ENCODE measurements around the gene DNAJB6.

The DNAJB6 gene

GRCh38 chr7:157336383-157337315 is at the start of gene DNAJB6:
Gene DNAJB6 (plus strand): TSS chr7:157337004. CDS start chr7:157358573, 21,569 bp downstream.
- peak; percentile 94 for DNase-seq (ENCODE audit: low read depth)

GRCh38 chr7:157291404-157292080 is 45.3 kb upstream of the DNAJB6 start:
- DNase-seq (ENCODE audit: low read depth), result no peak

DNA sequence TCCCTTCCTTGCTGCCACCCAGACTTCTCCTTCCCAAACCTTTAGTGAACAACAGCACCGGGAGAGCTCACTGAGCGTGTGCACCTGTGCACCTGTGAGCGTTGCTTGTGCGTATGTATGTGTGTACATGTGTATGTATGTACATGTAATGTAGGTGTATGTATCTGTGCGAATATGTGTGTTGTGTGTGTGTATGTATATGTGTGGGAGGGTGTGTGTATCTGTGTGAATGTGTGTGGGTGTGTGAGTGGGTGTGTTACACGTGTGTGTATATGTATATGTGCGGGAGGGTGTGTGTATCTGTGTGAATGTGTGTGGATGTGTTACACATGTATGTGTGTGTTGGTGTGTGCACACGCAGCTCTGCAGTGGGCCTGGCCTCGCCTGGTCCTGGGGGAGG is 44.5 kb upstream of the DNAJB6 start:
- DNase-seq (ENCODE audit: low read depth), result no peak

- no peak for DNase-seq (ENCODE audit: low read depth)
Measured at GRCh38 chr7:157292770-157293412, 43.9 kb upstream of the DNAJB6 start.

DNA sequence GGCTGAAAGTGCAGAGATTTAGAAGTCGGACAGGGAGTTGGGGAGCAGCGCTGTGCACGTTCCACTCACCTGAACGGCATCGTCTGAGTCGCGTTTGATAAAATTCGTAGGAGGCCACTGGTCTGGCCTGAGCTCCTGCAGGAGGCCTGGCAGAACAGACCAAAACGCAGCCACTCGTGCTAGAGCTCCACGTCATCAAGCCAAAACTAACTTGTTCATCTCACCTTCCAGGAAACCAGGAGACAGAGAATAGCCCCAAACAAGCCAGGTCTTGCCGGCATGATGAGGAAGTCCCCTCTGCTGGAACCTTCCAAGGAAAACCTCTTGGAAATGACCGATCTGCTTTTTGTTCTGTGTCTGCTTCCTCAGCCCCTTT is 43.4 kb upstream of the DNAJB6 start:
- no peak for DNase-seq (ENCODE audit: low read depth)

- no peak for DNase-seq (ENCODE audit: low read depth)
Measured at GRCh38 chr7:157294773-157295172, 42.0 kb upstream of the DNAJB6 start.

GRCh38 chr7:157295338-157295737 is 41.5 kb upstream of the DNAJB6 start:
- DNase-seq (ENCODE audit: low read depth), result no peak

DNA sequence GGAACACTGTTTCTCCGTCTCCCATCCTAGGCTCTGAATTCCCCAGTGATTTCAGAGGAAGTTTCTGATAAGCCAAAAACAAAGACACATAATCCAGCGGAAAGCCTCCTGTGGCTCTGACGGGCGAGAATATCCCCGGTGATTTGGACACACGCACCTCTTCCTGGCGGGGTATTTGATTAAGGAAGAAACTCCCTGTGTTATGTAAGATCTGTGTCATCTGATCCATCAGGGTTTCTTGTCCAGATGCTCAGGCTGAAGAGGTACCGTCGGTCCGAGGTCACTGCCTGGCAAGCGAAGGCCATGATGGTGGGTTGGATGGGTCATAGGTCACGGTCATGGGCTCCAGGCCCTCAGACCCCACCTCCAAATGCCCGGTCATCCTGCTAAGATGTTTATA is 39.6 kb upstream of the DNAJB6 start:
- DNase-seq (ENCODE audit: low read depth), result no peak

GRCh38 chr7:157299317-157299612 is 37.5 kb upstream of the DNAJB6 start:
- DNase-seq (ENCODE audit: low read depth), result no peak

GRCh38 chr7:157299613-157300368 is 37.0 kb upstream of the DNAJB6 start:
- no peak for DNase-seq (ENCODE audit: low read depth)

DNA sequence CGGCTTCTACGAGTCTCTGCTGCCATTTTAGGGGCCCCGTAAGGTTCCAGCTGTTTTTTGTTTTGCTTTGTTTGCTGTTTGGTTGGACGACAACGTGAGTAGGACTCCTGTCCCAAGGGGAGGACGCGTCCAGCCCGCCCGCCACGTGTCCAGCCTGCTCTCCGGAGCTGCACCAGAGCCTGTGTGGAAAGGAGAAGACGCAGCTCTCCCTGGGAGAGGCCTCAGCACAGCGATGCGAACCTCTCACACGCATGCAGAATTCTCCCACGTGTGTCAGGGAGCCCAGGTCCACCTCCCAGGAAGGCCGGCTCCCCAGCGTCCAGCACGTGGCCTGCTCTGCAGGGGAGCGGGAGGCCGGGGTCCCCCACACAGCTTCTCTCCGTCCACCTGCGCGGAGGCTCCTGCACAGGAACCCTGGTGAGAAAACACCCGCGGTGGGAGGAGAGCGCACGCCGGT is 36.4 kb upstream of the DNAJB6 start:
- no peak for DNase-seq (ENCODE audit: low read depth)

- no peak for DNase-seq (ENCODE audit: low read depth)
Measured at GRCh38 chr7:157301610-157302120, 35.1 kb upstream of the DNAJB6 start.

GRCh38 chr7:157306846-157307838 is 29.7 kb upstream of the DNAJB6 start:
- no peak for DNase-seq (ENCODE audit: low read depth)

- no peak for DNase-seq (ENCODE audit: low read depth)
Measured at GRCh38 chr7:157309988-157310668, 26.7 kb upstream of the DNAJB6 start.

GRCh38 chr7:157310676-157311185 is 26.1 kb upstream of the DNAJB6 start:
- no peak for DNase-seq (ENCODE audit: low read depth)

DNA sequence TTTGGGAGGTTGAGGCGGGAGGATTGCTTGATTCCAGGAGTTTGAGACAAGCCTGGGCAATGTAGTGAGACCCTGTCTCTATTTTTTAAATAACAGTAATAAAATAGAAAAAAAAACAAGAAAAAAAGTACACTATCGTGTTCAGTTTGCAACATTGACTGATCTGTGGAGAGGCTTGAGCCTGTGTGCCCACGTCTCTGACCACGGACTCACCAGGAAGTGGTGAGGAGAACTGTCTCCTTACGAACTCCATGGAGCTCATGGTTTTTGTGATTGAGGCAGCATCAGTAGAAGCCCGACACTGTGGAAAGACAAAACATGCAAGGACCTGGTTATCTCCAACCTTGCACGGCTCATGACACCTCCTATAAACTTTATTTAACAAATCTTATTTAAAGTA is 23.9 kb upstream of the DNAJB6 start:
- DNase-seq (ENCODE audit: low read depth), result no peak

GRCh38 chr7:157313645-157314044 is 23.2 kb upstream of the DNAJB6 start:
- no peak for DNase-seq (ENCODE audit: low read depth)

- DNase-seq (ENCODE audit: low read depth), result no peak
Measured at GRCh38 chr7:157318015-157318706, 18.6 kb upstream of the DNAJB6 start.

GRCh38 chr7:157320608-157320980 is 16.2 kb upstream of the DNAJB6 start:
- no peak for DNase-seq (ENCODE audit: low read depth)

All from stimulated activated CD8-positive, alpha-beta memory T cell treated with anti-CD3 and anti-CD28 coated beads, Interleukin-12 subunit alpha, Interleukin-12 subunit beta, amount 100 ng/mL, for 1 hour (primary cell).